GM19023 (cell line): ENCODE data around the gene ADAMTS12.

Source experiments
- ATAC-seq: cut with Tn5 transposase; IDR thresholded peaks from one replicate; pipeline ENCODE4 v1.9.1; 2021; ENCODE audit warnings: mild to moderate bottlenecking, moderate library complexity; ENCODE audit not compliant: unreplicated experiment

The ADAMTS12 gene

GRCh38 chr5:33806738-33807442 is 84.9 kb downstream of the ADAMTS12 start:
- no peak for ATAC-seq

DNA sequence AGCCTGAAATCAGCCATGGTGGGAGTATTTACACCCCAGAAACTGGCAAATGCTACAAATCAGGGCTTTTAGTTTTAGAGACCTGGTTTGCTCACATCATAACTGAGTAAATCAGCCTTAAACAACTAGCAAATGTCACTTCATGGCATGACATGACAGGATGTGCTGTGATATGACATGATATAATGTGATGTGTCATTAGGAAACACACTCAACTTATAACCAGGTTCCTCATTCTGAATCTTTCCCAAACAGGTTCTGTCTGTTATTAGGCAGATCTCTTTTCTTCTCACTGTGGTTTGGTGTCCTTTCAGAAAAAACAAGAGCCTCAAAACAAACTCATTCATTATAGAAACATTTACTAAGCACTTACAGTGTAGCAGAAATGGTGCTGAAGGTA is 90.5 kb downstream of the ADAMTS12 start:
- no peak for ATAC-seq

GRCh38 chr5:33800241-33800950 is 91.4 kb downstream of the ADAMTS12 start:
- ATAC-seq = no peak

- ATAC-seq = no peak
These were observed 96.3 kb downstream of the ADAMTS12 start for GRCh38 chr5:33795496-33795895.

DNA sequence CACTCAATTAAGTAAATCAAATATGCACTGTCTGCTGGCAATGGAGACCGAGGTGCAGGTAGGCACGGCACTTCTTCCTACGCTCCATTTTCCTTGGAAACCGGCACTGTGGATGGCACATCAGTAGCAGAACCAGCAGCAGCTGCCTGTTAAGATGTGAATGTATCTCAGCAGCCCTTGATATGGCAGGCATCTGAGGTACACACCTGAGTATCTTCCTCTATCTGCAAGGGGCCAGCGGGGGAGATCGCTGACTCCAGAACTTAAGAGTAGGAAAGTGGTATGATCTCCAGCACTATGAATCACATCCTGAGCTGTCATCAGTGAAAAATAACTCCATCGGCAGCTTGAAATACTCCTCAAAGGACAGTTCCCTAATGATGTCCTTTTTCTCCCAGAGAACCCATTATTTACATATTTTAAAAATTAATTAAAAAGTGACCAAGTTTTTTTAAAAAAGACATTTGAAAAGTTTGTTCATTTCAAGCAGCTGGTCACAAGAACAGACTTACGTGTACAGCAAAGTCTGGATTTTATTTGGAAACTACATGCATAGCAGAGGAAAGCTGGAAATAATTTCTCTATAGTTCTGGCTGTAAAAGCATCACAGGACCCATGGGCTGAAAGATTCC is 97.1 kb downstream of the ADAMTS12 start:
- ATAC-seq = no peak

GRCh38 chr5:33793836-33794549 is 97.8 kb downstream of the ADAMTS12 start:
- ATAC-seq = no peak

GRCh38 chr5:33793276-33793675 is 98.5 kb downstream of the ADAMTS12 start:
- no peak for ATAC-seq

DNA sequence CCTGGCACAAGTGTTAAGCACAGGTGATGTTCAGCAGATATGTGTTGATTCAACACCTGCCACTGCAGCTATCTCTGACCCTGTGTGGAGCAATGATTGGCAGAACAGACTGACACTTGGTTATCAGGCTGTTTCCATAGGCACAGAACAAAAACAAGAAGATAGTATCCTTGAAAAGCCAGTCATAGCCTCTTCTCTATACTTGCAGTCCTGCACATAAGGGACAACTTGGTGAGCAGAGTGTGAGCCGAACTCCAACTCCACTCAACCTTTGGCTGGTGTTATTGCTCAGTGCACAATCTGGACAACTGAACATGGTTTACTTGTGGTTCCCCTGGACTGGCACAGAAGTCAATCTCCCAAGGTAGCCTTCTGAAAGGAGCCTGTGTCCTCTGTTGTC is 99.2 kb downstream of the ADAMTS12 start:
- no peak for ATAC-seq

DNA sequence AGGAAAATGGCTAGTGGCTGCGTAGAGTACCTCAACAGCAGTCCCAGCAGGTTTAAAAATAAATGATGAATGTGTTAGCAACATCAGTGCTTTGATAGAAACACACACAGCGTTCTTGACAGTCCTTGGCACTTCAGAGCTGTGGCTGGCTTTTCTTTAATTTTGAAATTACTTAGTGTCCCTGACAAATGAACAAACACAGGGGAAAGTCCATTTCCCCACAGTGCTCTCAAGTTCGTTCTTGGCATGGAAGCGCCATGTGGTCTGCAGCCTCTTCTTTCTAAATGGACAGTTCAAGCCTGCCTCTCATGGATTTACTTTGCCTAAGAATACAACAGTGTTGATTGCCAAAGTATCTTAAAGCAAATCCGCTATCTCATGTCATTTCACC is 102.2 kb downstream of the ADAMTS12 start:
- ATAC-seq = no peak

- no peak for ATAC-seq
These were observed 102.7 kb downstream of the ADAMTS12 start for GRCh38 chr5:33788922-33789566.

DNA sequence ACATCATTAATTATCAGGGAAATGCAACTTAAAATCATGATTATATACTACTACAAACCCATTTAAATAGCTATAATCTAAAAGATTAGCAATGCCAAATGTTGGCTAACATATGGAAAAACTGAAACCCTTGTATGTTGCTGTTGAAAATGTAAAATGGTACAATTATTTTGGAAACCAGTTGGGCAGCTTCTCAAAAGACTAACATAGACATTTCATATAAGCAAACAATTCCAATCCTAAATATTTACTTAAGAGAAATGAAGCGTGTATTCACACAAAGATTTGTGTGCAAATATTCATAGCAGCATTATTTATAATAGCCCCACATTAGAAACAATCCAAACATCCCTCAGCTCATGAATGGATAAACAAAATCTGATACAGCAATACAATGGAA is 106.2 kb downstream of the ADAMTS12 start:
- ATAC-seq = no peak

GRCh38 chr5:33781286-33781685 is 110.5 kb downstream of the ADAMTS12 start:
- no peak for ATAC-seq

- no peak for ATAC-seq
These were observed 115.6 kb downstream of the ADAMTS12 start for GRCh38 chr5:33776151-33776660.

- no peak for ATAC-seq
These were observed 117.4 kb downstream of the ADAMTS12 start for GRCh38 chr5:33774341-33774740.

DNA sequence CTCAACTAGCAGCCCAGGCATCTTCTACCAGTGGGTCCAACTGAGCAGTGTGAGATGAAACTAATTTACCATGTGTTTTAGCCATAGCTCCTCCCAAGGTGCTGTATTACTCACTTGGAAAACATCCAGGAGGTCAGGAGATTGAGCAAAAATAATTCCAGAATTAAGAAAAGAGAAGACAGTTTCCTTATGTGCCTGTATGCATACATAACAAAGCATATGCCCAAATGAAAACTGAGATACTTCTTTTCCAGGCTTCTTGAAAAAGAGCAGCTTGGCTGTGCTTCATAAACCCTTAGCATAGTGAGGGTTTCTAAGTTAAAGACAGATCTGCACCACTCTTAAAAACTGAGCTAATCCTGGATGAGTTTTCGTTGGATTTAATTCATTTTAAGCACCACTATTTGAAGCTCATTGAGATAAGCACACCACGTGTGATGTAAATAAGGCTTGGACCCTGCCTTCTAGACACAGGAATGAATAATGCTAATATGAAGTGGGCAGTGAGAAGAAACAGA is 119.4 kb downstream of the ADAMTS12 start:
- no peak for ATAC-seq

DNA sequence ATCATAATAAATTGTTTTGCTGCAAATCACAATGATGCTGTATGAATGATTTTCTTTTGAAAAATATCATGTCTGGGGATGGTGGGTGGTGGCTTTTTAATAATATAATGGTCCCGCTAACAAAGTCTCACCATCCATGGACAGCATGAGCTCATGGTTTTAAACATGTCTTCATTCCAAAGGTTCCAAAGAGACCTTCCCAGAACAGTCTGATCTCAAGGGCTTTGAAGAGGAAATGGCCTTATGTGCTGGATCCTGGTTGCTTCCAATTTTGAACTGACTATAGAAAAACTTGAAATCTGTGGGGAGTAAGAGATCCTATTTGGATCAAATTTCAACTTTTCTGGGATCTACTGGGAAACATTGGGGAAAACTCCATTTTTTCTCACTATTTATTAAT is 121.8 kb downstream of the ADAMTS12 start:
- no peak for ATAC-seq

DNA sequence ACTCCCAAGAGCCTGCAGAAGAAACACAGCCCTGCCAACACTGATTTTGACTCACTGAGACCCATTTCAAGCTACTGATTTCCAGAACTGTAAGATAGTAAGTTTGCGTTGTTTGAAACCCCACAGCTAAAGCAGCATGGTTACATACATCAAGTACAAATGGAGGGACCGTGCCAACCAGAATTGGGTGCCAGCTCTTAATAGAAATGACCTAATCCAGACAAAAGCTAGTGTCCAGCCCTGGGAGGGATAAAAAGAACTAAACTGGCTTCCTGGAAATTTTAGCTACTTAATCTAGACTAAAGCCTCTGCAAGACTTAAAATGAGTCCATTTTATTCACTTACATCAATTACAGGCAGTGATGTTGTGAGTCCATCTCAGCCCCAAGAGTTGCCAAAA is 122.6 kb downstream of the ADAMTS12 start:
- no peak for ATAC-seq

DNA sequence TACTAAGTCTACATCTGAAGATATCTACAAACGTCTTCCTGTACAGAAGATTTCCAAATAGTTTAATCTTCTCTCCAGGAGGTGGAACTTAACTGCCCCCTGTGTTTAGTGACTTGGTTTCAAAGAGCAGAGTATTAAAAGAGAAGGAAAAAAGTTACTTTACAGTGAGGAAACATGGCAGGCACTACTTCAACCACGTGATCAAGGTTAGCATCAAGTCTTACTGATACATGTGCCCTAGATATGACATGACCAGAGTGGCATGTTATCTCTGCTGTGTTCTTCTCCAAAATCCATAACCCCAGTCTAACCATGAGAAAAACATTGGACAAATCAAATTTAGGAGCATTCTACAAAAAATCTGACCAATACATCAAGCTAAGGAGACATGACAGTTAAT is 125.8 kb downstream of the ADAMTS12 start:
- ATAC-seq = no peak

DNA sequence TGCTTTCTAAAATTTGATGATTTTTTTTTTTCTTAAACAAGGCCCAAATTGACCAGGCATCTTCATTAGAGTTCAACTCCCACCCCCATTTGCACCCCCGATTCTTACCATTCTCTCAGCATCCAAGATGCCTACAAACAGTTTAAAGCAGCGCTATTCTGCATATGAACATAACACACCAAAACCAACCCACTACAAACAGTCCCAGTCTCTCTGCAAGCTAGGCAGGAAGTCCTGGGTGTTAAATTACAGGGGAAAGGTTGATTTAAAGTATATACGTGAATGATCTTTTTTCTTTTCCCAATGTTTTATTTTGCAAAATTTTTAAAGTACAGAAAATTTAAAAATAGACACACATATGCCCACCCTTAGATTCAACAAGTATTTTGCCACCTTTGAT is 127.0 kb downstream of the ADAMTS12 start:
- ATAC-seq = no peak

DNA sequence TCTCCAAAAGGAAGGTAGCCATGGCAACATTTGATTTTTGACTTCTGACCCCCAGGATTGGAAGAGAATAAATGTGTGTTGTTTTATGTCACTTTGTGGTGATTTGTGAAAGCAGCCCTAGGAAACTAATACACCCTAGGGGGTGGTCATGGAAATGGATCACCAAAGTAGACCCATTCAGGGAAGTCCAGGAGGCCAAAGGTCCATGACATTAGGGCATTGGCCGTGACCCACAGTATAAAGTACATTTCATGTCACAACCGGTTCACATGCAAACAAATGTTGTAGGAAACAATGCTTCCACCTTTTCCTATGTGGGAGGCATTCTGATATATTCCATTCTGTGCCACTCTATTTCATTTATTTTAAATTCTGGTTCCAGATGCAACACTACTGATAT is 128.4 kb downstream of the ADAMTS12 start:
- ATAC-seq = no peak

- no peak for ATAC-seq
These were observed 128.9 kb downstream of the ADAMTS12 start for GRCh38 chr5:33762859-33763258.
